Measurements from ENCODE around the gene LRRC27. TPM values are rescaled to one million over a fixed set of nuclear protein-coding genes. Genes with fewer than 3 reads are reported as not detected.
A peak's percentile ranks its signal among the peaks of the same experiment; 100 is the strongest.

LRRC27 gene
- total RNA-seq, 4 donors from 2014 or later: 0.59 to 32.6 (median 15.3) TPM

DNA sequence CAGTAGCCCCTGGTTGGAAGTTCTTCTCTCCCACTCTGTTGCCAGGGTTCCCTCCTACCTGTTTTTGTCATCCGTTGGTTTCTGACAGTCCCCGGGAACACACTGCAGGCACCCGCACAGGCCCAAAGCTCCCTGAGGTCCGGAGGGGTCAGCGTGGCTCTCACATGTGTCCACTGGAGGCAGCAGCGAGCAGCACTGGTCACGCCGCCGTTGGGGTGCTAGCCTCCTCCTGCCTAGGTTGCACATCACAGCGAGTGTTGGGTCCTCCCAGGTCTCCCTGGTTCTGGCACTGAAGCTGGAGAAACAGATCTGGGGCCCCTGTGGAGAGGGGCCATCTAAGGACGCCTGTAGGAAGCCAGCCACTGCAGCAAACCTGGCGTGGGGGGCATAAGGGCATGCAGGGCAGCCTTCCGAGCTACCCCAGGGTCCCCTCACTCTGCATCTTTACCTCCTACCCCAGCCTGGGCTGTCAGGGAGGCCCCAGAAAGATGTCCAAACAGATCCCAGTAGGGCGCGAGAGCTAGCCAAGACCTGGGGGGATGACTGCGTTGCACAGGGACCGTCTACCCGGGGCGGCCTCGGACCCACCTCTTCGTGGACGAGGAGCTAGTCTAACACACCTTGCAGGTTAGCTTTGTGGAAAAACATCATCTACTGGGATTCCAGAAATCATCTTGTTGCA lies 28.9 kb downstream of the LRRC27 start:
- TF ChIP-seq POLR2A (IDR thresholded peaks at IDR 0.05): no peak
- TF ChIP-seq, protein P1, sequence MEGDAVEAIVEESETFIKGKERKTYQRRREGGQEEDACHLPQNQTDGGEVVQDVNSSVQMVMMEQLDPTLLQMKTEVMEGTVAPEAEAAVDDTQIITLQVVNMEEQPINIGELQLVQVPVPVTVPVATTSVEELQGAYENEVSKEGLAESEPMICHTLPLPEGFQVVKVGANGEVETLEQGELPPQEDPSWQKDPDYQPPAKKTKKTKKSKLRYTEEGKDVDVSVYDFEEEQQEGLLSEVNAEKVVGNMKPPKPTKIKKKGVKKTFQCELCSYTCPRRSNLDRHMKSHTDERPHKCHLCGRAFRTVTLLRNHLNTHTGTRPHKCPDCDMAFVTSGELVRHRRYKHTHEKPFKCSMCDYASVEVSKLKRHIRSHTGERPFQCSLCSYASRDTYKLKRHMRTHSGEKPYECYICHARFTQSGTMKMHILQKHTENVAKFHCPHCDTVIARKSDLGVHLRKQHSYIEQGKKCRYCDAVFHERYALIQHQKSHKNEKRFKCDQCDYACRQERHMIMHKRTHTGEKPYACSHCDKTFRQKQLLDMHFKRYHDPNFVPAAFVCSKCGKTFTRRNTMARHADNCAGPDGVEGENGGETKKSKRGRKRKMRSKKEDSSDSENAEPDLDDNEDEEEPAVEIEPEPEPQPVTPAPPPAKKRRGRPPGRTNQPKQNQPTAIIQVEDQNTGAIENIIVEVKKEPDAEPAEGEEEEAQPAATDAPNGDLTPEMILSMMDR (IDR thresholded peaks at IDR 0.05): peak in 2 of 4 experiments; percentile 44 to 48
- intact Hi-C loops (cut with DNase I; ENCODE audit: low total_unique reads): no loop called here
- Histone ChIP-seq H3K9me3 (no peaks in the 10 kb centered on the region), H3K36me3 (no peaks in the 10 kb centered on the region), H3K27me3 (no peaks in the 10 kb centered on the region), H3K27ac (no peak overlapping the region), H3K4me3 (no peak overlapping the region), H3K4me1 (no peaks in the 10 kb centered on the region)
- no peak for DNase-seq

DNA sequence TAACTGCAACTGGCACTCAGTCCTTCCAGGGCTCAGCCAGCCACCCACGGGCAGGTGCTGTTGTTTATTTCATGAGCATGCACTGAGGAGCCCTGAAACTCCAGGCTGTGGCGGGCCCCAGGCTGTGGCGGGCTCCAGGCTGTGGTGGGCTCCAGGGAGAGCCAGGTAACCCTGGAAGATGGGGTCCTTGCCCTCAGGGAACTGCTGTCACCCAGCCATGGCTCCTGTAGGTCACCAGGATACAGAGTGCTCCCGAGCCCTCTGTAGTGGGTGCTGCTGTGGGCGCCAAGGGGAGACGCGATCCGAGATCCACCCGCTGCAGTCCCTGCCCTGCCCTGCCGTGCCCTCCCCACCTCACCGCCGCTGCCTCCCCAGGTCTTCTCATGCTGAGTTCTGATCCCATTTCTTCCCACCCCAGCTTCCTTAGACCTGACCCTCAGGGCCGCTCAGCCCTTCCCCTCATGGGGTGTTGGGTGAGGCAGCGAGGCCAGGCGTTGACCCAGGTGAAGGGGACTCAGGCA lies 29.6 kb downstream of the LRRC27 start:
- no peak for TF ChIP-seq POLR2A (IDR thresholded peaks at IDR 0.05)
- TF ChIP-seq, protein P1 (IDR thresholded peaks at IDR 0.05): no peak
- no peak for DNase-seq
- H3K36me3 ChIP-seq: no peaks in the 10 kb centered on the region

DNA sequence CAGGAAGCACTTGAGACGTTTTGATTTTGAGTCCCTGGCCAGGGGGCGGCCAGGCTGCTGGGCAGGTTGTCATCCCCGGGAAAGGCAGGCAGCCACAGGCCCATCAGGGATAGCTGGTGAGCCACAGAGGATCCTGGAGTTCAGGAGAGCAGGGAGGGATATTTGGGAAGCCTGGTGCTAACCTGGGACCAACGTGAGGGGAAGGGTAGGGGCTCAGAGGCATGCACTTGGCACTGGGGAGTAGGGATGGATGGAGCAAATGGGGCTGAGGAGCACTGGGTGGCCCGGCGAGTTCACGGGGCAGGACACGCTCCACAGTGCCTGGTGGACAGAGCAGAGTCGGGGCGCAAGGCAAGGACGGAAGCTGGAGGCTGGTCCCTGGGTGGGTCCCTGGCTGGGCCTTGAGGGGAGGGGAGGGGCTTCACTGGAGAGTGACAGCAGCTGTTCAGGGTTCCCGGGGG lies 30.2 kb downstream of the LRRC27 start:
- Histone ChIP-seq H3K4me3 (no peak overlapping the region), H3K36me3 (no peaks in the 10 kb centered on the region), H3K27me3 (no peaks in the 10 kb centered on the region), H3K4me1 (no peaks in the 10 kb centered on the region), H3K9me3 (no peaks in the 10 kb centered on the region), H3K27ac (no peak overlapping the region)
- DNase-seq: no peak
- TF ChIP-seq, protein P1 (IDR thresholded peaks at IDR 0.05): no peak
- no peak for TF ChIP-seq POLR2A (IDR thresholded peaks at IDR 0.05)
- intact Hi-C loops (cut with DNase I; ENCODE audit: low total_unique reads): no loop called here

More for the DNA sequence above, 29.6 kb downstream of the LRRC27 start:
- Histone ChIP-seq H3K4me3 (no peak overlapping the region), H3K27ac (no peak overlapping the region), H3K4me1 (no peaks in the 10 kb centered on the region), H3K9me3 (no peaks in the 10 kb centered on the region), H3K27me3 (no peaks in the 10 kb centered on the region)
- intact Hi-C loops (cut with DNase I; ENCODE audit: low total_unique reads): no loop called here

DNA sequence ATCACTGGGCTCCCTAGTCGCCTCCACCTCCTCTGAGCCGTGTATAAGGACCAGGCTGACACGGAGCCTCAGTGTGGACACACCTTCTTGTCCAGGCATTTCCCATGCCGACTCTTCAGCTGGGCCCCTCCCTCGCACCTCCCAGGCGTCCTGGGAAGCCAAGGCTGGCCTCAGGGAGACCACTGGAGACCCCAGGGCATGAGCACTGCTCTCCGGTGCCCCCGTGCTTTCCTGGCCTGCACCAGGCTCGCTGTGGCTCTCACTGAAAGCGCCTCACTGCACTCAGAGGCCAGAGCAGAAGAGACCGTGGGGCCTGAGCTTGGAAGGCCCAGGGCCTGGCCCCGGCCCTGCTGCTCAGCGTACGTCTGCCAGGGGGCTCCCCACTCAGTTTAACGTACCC lies 31.4 kb downstream of the LRRC27 start:
- Histone ChIP-seq H3K27me3 (no peaks in the 10 kb centered on the region), H3K36me3 (no peaks in the 10 kb centered on the region), H3K4me1 (no peaks in the 10 kb centered on the region), H3K4me3 (no peak overlapping the region), H3K9me3 (no peaks in the 10 kb centered on the region), H3K27ac (no peak overlapping the region)
- intact Hi-C loops (cut with DNase I; ENCODE audit: low total_unique reads): no loop called here
- DNase-seq: no peak
- TF ChIP-seq, protein P1 (IDR thresholded peaks at IDR 0.05): no peak
- TF ChIP-seq POLR2A (IDR thresholded peaks at IDR 0.05): no peak

DNA sequence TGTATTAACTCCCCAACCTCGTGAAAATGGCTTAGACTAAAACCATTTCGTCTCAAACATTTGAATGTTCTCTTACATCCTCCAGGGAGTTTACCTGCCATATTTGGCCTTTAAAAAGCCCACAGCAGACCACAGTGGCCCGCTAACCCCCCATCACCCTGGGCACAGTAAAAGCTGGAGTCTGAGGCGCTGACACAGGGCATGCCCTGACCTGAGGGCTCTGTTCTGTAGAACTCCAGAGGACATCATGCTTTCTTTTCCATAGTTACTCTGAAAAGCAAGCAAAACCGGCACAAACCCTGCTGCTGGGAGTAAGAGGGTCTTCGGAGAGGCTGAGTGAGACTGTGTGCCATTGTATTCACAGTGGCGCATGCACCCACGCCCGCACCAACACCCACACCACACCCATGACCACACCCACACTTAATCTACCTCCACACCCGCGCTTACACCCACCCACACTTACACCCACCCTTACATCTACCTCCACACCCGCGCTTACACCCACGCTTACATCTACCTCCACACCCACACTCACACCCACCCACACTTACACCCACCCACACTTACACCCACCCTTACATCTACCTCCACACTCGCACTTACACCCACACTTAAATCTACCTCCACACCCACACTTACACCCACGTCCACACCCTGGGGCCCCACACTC lies 32.1 kb downstream of the LRRC27 start:
- no peaks in the 10 kb centered on the region for H3K9me3 ChIP-seq
- intact Hi-C loops (cut with DNase I; ENCODE audit: low total_unique reads): no loop called here
- peak in 1 of 2 donors; percentile 8 for DNase-seq
- no peaks in the 10 kb centered on the region for H3K36me3 ChIP-seq
- H3K27me3 ChIP-seq: no peaks in the 10 kb centered on the region
- TF ChIP-seq POLR2A (IDR thresholded peaks at IDR 0.05): no peak
- TF ChIP-seq, protein P1 (IDR thresholded peaks at IDR 0.05): no peak
- H3K27ac ChIP-seq: no peak overlapping the region
- no peak overlapping the region for H3K4me3 ChIP-seq
- no peaks in the 10 kb centered on the region for H3K4me1 ChIP-seq
